ENCODE data around the gene SPRR2F.
"Not testable (repeated sequence)": the region's sequence is repeated elsewhere in the genome, so short reads cannot be mapped to it uniquely, and the experiment has no call there.

Gene SPRR2F, protein sequence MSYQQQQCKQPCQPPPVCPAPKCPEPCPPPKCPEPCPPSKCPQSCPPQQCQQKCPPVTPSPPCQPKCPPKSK

DNA sequence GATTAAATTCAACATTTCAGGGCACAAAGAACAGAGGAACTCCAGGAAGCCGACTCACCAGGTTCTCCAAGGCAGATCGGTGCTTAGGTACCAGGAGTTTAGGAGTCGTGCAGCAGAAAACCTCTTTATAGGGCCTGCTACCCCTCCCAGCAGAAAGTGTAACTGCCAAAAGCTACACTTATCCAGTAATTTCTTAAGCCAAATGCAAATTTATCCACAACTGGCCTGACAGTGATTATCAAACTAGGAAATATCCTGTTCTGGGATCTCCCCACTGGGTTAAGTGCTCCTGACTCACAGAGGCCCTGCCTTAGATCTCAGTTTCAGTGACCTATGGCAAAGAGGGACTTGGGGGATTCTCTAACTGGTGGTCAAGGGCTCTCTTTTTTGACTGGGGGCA lies at the start of gene SPRR2F:
TSS of gene SPRR2F (minus strand) at position 101 of the 400 bp plus-strand sequence. CDS start 783 bp downstream, outside the sequence.
- DNase-seq, result no peak

DNA sequence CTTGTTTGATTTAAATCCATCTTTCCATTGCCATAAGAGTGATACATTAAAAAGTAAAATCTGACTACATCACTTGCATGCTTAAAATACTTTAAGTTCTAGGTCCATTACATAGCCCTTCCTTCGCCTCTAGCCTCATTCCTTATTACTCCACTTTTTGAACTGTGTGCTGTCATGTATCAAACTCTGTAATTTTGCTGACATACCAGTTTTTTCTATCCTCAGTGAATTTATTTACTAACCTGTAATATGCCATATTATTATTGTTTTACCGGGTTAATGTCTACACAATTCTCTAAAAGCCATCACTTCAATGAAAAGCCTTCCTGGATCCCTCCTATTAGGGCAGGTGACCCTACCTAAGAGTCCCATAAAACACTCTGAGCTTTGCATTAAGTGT lies 42.2 kb upstream of the SPRR2F start:
- DNase-seq, result no peak

GRCh38 chr1:153152481-153152880 lies 39.2 kb upstream of the SPRR2F start:
- no peak for DNase-seq

GRCh38 chr1:153150846-153151245 lies 37.5 kb upstream of the SPRR2F start, which contains the start of gene SPRR2G:
TSS of gene SPRR2G (minus strand) at chr1:153150890. CDS start at chr1:153150110, 780 bp downstream.
- no peak for DNase-seq

DNA sequence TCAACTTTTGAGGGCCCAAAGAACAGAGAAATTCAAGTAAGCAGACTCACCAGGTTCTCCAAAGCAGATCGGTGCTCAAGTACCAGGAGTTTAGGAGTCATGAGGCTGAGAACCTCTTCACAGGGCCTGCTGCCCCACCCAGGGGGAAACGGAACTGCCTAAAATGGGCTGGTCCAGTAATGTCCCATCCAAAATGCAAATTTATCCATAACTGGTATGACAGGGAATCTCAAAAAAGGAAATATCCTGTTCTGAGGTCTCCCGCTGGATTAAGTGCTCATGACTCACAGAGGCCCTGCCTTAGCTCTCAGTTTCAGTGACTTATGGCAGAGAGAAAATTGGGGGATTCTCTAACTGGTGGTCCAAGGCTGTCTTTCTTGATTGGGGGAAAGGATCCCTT lies 28.1 kb upstream of the SPRR2F start:
- no peak for DNase-seq

GRCh38 chr1:153140484-153140883 lies 27.2 kb upstream of the SPRR2F start:
- DNase-seq, result no peak

GRCh38 chr1:153133743-153134142 lies 20.4 kb upstream of the SPRR2F start:
- no peak for DNase-seq

DNA sequence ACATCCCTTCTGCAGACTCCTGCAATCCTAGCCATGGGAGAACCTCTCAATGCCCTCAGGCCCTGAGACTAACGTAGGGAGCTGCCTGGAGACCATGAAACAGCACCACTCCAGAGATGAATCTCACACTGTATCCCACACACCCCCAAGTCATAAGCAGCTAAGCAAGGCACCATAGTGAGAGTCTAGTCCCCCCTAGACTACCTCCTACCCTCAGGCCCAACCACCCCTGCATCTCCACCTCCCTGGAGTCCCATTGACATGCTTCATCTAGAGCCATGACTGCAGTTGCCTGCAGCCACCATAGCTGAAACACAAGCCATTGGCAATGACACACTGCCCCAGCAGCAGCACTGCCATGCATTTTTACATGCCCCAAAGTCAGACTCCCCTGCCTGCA lies 20.0 kb upstream of the SPRR2F start:
- DNase-seq, result no peak

GRCh38 chr1:153128688-153129087 lies 15.4 kb upstream of the SPRR2F start:
- DNase-seq, result not testable (repeated sequence)

GRCh38 chr1:153127296-153127695 lies 14.0 kb upstream of the SPRR2F start:
- no peak for DNase-seq

DNA sequence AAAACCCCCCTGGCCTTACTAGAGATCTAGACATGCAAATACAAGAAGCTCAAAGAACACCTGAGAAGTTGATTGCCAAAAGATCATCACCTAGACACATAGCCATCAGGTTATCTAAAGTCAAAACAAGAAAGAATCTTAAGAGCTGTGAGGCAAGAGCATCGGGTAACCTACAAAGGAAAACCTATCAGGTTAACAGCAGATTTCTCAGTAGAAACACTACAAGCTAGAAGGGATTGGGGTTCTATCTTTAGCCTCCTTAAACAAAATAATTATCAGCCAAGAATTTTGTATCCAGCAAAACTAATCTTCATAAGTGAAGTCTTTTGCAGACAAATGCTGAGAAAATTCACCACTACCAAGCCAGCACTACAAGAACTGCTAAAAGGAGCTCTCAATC lies 12.2 kb upstream of the SPRR2F start:
- DNase-seq, result no peak

DNA sequence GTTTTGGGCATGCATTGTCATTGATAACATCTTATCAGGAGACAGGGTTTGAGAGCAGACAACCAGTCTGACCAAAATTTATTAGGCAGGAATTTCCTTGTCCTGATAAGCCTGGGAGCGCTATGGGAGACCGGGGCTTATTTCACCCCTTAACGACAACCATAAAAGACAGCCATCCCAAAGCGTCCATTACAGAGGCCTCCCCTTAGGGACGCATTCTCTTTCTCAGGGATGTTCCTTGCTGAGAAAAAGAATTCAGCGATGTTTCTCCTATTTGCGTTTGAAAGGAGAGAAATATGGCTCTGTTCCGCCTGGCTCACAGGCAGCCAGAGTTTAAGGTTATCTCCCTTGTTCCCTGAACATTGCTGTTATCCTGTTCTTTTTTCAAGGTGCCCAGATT lies 10.5 kb upstream of the SPRR2F start:
- not testable (repeated sequence) for DNase-seq

DNA sequence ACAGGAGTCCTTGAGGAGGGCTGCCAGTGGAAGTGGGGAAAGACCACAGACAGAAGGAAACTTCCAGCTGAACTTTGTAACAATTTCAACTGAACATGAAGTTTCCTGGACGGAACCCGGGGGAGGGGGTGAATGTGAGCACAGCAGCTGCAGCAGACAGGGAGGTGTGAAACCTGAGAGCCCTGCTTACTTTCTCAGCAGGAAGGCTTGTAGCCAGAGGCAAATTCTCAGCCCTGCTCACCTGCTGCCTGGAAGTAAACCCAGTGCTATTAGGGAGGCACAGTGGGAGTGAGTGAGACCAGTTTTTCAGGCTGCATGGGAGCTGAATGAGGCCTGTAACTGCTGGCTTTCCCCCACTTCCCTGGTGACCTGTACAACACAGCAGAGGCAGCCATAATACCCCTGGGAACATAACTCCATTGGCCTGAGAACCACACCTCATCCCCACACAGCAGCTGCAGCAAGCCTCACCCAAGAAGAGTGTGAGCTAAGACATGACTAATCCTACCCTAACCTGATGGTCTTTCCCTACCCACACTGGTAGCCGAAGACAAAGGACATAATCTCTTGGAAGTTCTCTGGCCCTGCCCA lies 9.6 kb upstream of the SPRR2F start:
- DNase-seq, result no peak

GRCh38 chr1:153120945-153121344 lies 7.6 kb upstream of the SPRR2F start:
- no peak for DNase-seq

DNA sequence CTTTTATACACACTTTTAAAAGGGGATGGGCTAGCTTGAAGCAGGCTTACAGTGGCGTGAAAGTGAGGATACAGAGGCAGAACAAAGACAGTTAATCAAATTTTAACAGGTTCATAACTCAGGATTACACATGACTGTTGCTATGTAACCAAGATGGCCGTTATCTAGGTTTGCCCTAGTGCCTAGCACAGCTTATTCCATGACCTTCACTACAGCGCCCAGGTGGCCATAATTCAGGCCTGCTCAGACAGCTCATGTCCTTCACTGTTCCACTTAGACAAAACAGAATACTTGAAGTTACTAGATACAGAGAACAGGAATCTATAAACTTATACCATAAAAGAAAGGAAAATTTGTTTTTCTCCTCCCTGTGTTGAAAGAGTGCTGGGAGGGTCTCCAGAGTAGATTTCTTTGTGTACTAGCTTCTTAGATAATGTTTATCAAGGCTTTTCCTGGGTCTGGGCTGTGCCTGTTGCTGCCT lies 6.2 kb upstream of the SPRR2F start:
- DNase-seq, result no peak

DNA sequence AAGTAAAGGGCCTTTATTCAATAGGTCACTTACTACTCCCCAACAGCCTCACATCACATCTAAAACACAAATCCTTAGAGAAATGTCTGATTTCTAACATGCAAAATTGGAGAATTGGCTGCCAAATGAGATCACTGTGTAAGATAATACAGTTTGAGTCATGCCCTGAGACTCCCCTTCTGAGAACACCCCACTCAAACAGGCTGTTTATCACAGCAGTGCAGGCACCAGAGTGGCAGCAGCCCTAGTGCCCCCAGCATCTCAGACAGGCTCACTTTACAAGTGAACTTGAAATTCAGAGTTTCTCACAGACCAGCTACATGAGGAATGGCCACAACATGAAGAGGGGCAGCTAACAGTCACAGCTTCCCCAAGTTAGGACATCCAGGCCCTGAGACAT lies 1.9 kb upstream of the SPRR2F start:
- not testable (repeated sequence) for DNase-seq

DNA sequence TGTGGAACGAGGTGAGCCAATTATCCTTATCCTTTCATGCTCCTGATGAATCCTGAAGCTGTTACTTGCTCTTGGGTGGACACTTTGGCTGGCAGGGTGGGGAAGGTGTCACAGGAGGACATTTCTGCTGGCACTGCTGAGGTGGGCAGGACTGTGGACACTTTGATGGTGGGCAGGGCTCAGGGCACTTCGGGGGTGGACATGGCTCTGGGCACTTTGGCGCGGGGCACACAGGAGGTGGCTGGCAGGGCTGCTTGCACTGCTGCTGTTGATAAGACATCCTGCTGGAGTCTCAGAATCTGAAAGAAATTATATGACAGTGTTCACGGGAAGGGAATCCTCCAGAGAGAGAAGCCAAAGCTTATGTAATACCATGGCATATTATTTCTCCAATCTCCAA lies 862 bp downstream of the SPRR2F start:
- not testable (repeated sequence) for DNase-seq

DNA sequence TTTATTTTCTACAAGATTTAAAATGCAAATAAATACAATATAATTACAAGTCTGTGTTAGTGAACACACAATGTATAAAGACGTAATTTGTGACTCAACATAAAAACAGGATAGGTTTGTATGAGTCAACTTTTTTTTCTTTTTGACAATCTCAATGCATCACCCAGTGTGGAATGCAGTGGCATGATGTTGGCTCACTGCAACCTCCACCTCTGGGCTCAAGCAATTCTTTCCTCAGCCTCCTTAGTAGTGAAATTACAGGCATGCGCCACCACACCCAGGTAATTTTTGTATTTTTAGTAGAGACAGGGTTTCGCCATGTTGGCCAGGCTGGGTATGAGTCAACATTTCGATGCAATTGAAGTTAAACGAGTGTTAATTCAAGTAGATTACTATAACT lies 13.1 kb downstream of the SPRR2F start:
- no peak for DNase-seq

- DNase-seq, result no peak
Observed at GRCh38 chr1:153099461-153100045, 13.8 kb downstream of the SPRR2F start.

- DNase-seq, result no peak
Observed at GRCh38 chr1:153095764-153096163, 17.6 kb downstream of the SPRR2F start.

- no peak for DNase-seq
Observed at GRCh38 chr1:153094426-153094825, 18.9 kb downstream of the SPRR2F start, which contains the start of gene SPRR2E. TSS of gene SPRR2E (minus strand) at chr1:153094526. CDS start at chr1:153093751, 775 bp downstream.

DNA sequence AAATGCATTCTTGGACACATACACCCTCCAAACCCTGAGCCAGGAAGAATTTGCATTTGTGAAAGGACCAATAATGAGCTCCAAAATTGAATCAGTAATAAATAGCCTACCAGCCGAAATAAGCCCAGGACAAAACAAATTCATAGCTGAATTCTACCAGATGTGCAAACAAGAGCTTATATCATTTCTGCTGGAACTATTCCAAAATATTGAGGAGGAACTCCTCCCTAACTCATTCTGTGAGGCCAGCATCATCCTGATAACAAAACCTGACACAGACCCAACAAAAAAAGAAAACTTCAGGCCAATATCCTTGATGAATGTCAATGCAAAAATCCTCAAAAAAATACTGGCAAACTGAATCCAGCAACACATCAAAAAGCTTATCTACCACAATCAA lies 25.7 kb downstream of the SPRR2F start:
- DNase-seq, result no peak

GRCh38 chr1:153081736-153082135 lies 31.6 kb downstream of the SPRR2F start:
- no peak for DNase-seq
